Measurements from ENCODE around the gene PDE6B. TPM values are rescaled to one million over a fixed set of nuclear protein-coding genes. Genes with fewer than 3 reads are reported as not detected.

PDE6B gene
- total and polyA plus RNA-seq, 2 of the 13 experiments (the other 11 are each of a cell fraction or from before 2014, with no cell fraction given): 0.38 to 0.40 TPM

GRCh38 chr4:658681-659667 lies 33.6 kb downstream of the PDE6B start (continued):
- 0 out of 2 replicates have a peak, but pooled peaks have one; percentile 25 for TF ChIP-seq ZNF468 (CRISPR knock-in tag; IDR thresholded peaks at IDR 0.05)
- TF ChIP-seq SAP130 (CRISPR knock-in tag; IDR thresholded peaks at IDR 0.05; ENCODE audit: low read depth): peak; percentile 60; the same call in 1 of the 2 replicates
- no peak for TF ChIP-seq WIZ (CRISPR knock-in tag; IDR thresholded peaks at IDR 0.05)
- TF ChIP-seq STAG1 (CRISPR knock-in tag; IDR thresholded peaks at IDR 0.05): no peak
- 0 out of 2 replicates have a peak, but pooled peaks have one; percentile 38 for TF ChIP-seq ZNF770 (CRISPR knock-in tag; IDR thresholded peaks at IDR 0.05)
- TF ChIP-seq ZNF672 (CRISPR knock-in tag; IDR thresholded peaks at IDR 0.05): no peak
- peak; percentile 55; the same call in 1 of the 2 replicates for TF ChIP-seq CREM (IDR thresholded peaks at IDR 0.05)
- no peak for TF ChIP-seq CREM (CRISPR knock-in tag; IDR thresholded peaks at IDR 0.05)
- TF ChIP-seq ZNF841 (CRISPR knock-in tag; IDR thresholded peaks at IDR 0.05; ENCODE audit: borderline replicate concordance): no peak
- TF ChIP-seq ARNTL (CRISPR knock-in tag; IDR thresholded peaks at IDR 0.05): peak; percentile 58
- TF ChIP-seq NR2C2 (CRISPR knock-in tag; IDR thresholded peaks at IDR 0.05; ENCODE audit: borderline replicate concordance): peak; percentile 23; the same call in 1 of the 2 replicates
- peak; percentile 42; the same call in 1 of the 2 replicates for TF ChIP-seq ZSCAN21 (CRISPR knock-in tag; IDR thresholded peaks at IDR 0.05; ENCODE audit: borderline replicate concordance)
- TF ChIP-seq ESRRA (CRISPR knock-in tag; IDR thresholded peaks at IDR 0.05; ENCODE audit: low read depth): peak; percentile 79; the same call in 1 of the 2 replicates
- no peak for TF ChIP-seq LCORL (IDR thresholded peaks at IDR 0.05)
- 0 out of 2 replicates have a peak, but pooled peaks have one; percentile 49 for TF ChIP-seq LCORL (CRISPR knock-in tag; IDR thresholded peaks at IDR 0.05)
- no peak for TF ChIP-seq ZNF550 (CRISPR knock-in tag; IDR thresholded peaks at IDR 0.05; ENCODE audit: borderline replicate concordance)
- peak; percentile 60 for TF ChIP-seq HNF4A (CRISPR knock-in tag; IDR thresholded peaks at IDR 0.05)
- peak; percentile 26; the same call in 1 of the 2 replicates for TF ChIP-seq ZBTB7A (CRISPR knock-in tag; IDR thresholded peaks at IDR 0.05)
- 0 out of 2 replicates have a peak, but pooled peaks have one; percentile 33 for TF ChIP-seq ZSCAN25 (CRISPR knock-in tag; IDR thresholded peaks at IDR 0.05)
- no peak for TF ChIP-seq RELA (CRISPR knock-in tag; IDR thresholded peaks at IDR 0.05)
- no peak for TF ChIP-seq ZNF781 (CRISPR knock-in tag; IDR thresholded peaks at IDR 0.05; ENCODE audit: borderline replicate concordance, not compliant biosample characterization)
- TF ChIP-seq ZNF605 (CRISPR knock-in tag; IDR thresholded peaks at IDR 0.05): no peak
- TF ChIP-seq ZNF782 (CRISPR knock-in tag; IDR thresholded peaks at IDR 0.05; ENCODE audit: borderline replicate concordance): 0 out of 2 replicates have a peak, but pooled peaks have one; percentile 33
- TF ChIP-seq ZNF609 (CRISPR knock-in tag; IDR thresholded peaks at IDR 0.05; ENCODE audit: borderline replicate concordance): peak; percentile 80
